Endodermal cell (in vitro differentiated cells): ENCODE data around the gene MGAT3. TPM values are rescaled to one million over a fixed set of nuclear protein-coding genes. Genes with fewer than 3 reads are reported as not detected.

Source experiments
- DNase-seq: peaks from one replicate; pipeline ENCODE4 v3.0.0-alpha.2; 2017
- H3K27ac ChIP-seq: 2 replicates; pipeline ENCODE4 v1.5.1; 2013; ENCODE audit warnings: mild to moderate bottlenecking, low read depth, low read length, moderate library complexity
- H3K27me3 ChIP-seq: 2 replicates; pipeline ENCODE4 v1.6.1; 2013; ENCODE audit warnings: mild to moderate bottlenecking, low read length, moderate library complexity; ENCODE audit not compliant: insufficient read depth, control insufficient read depth, poor library complexity, severe bottlenecking
- H3K36me3 ChIP-seq: 2 replicates; pipeline ENCODE4 v1.7.0; 2013; ENCODE audit warnings: mild to moderate bottlenecking, low read length, moderate library complexity; ENCODE audit not compliant: control insufficient read depth, insufficient read depth
- H3K4me1 ChIP-seq: one replicate; pipeline ENCODE4 v1.7.0; 2013; ENCODE audit warnings: low read length; ENCODE audit not compliant: control insufficient read depth, insufficient read depth
- H3K4me3 ChIP-seq: 2 replicates; pipeline ENCODE4 v1.5.1; 2013; ENCODE audit warnings: mild to moderate bottlenecking, low read length, moderate library complexity
- H3K9ac ChIP-seq: 2 replicates; pipeline ENCODE4 v1.6.1; 2013; ENCODE audit warnings: mild to moderate bottlenecking, low read length, moderate library complexity; ENCODE audit not compliant: poor library complexity, severe bottlenecking; ENCODE audit errors: extremely low read depth
- H3K9me3 ChIP-seq: 2 replicates; pipeline ENCODE4 v1.6.1; 2013; ENCODE audit warnings: mild to moderate bottlenecking, low read length, moderate library complexity; ENCODE audit not compliant: control insufficient read depth
- H3K27ac Mint-ChIP-seq: 2 replicates; pipeline ENCODE4 v1.8.0; 2020; ENCODE audit warnings: mixed read lengths
- H3K27me3 Mint-ChIP-seq: 2 replicates; pipeline ENCODE4 v1.8.0; 2021; ENCODE audit warnings: mild to moderate bottlenecking, mixed read lengths; ENCODE audit not compliant: insufficient read depth
- H3K36me3 Mint-ChIP-seq: 2 replicates; pipeline ENCODE4 v1.8.0; 2020; ENCODE audit warnings: low read depth, mixed read lengths
- H3K4me1 Mint-ChIP-seq: 2 replicates; pipeline ENCODE4 v1.8.0; 2020; ENCODE audit warnings: mixed read lengths
- H3K4me3 Mint-ChIP-seq: 2 replicates; pipeline ENCODE4 v1.8.0; 2020; ENCODE audit warnings: mild to moderate bottlenecking, moderate library complexity, mixed read lengths
- H3K9me3 Mint-ChIP-seq: 2 replicates; pipeline ENCODE4 v1.8.0; 2020; ENCODE audit warnings: mild to moderate bottlenecking, mixed read lengths
- WGBS, 2 experiments: methylation state at CpG; one replicate each; pipeline versions ENCODE4 v1.1.5 to v1.1.7; 2013; ENCODE audit warnings: missing lambda C conversion rate in 2 of 2, mixed read lengths in 1 of 2; ENCODE audit not compliant: insufficient coverage in 1 of 2, insufficient read length in 1 of 2; 5-methylcytosine and 5-hydroxymethylcytosine counted together
- total RNA-seq, 2 donors: library from RNA; stranded (reverse); fragmentation: NEBNext Ultra II Directional in 1 of 2; extraction: Animal tissue kit (Norgen Biotek cat#: 25700) in 1 of 2; gene quantifications; 2 replicates in 1 of 2; 3 replicates in 1 of 2; pipeline ENCODE4 v1.2.1, GENCODE V29; 2021
- TF ChIP-seq, protein P1 (sequence below): fragments of 200-600 bp; sonication (generic); conservative IDR thresholded peaks from 2 replicates; pipeline ENCODE4 v1.5.0; 2021; ENCODE audit warnings: antibody characterized with exemption, mild to moderate bottlenecking

Gene MGAT3
- total RNA-seq, 2 donors from 2014 or later, result 9.0 to 16.7 TPM

DNA sequence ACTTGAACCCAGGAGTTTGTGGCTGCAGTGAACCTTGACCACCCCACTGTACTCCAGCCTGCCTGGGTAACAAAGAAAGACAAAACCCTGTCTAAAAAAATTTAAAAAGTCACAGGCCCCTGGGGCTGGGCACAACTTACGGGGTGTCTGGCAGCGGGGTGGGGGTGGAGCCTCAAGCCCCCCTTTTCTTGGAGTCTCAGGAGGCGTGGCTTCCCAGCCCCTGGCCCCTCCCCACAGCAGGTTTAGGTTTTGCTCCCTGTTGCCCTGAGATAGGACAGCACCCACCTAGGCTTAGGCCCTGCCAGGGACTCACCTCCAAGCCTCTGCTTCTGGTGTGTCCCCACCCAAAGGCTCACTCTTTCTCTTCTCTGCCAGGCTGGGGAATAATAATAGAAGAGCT, 22.4 kb downstream of the MGAT3 start:
- H3K27me3 Mint-ChIP-seq, result peaks cover 4% of the 10 kb centered on the region
- H3K4me1 ChIP-seq, result peaks cover 5% of the 10 kb centered on the region
- H3K27me3 ChIP-seq, result no peaks in the 10 kb centered on the region
- H3K36me3 Mint-ChIP-seq, result no peaks in the 10 kb centered on the region
- H3K36me3 ChIP-seq, result no peaks in the 10 kb centered on the region
- no peaks in the 10 kb centered on the region for H3K9me3 ChIP-seq
- H3K27ac Mint-ChIP-seq, result no peak overlapping the region
- H3K27ac ChIP-seq, result no peak overlapping the region
- peaks cover 4% of the 10 kb centered on the region for H3K4me1 Mint-ChIP-seq
- TF ChIP-seq, protein P1, sequence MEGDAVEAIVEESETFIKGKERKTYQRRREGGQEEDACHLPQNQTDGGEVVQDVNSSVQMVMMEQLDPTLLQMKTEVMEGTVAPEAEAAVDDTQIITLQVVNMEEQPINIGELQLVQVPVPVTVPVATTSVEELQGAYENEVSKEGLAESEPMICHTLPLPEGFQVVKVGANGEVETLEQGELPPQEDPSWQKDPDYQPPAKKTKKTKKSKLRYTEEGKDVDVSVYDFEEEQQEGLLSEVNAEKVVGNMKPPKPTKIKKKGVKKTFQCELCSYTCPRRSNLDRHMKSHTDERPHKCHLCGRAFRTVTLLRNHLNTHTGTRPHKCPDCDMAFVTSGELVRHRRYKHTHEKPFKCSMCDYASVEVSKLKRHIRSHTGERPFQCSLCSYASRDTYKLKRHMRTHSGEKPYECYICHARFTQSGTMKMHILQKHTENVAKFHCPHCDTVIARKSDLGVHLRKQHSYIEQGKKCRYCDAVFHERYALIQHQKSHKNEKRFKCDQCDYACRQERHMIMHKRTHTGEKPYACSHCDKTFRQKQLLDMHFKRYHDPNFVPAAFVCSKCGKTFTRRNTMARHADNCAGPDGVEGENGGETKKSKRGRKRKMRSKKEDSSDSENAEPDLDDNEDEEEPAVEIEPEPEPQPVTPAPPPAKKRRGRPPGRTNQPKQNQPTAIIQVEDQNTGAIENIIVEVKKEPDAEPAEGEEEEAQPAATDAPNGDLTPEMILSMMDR, result no peak
- 77 to 100% methylated on average over 2 to 3 of the region's 3 CpGs for WGBS, 2 experiments
- no peak overlapping the region for H3K4me3 ChIP-seq
- no peaks in the 10 kb centered on the region for H3K9me3 Mint-ChIP-seq
- no peak for DNase-seq
- H3K9ac ChIP-seq, result no peak overlapping the region
- H3K4me3 Mint-ChIP-seq, result no peak overlapping the region

DNA sequence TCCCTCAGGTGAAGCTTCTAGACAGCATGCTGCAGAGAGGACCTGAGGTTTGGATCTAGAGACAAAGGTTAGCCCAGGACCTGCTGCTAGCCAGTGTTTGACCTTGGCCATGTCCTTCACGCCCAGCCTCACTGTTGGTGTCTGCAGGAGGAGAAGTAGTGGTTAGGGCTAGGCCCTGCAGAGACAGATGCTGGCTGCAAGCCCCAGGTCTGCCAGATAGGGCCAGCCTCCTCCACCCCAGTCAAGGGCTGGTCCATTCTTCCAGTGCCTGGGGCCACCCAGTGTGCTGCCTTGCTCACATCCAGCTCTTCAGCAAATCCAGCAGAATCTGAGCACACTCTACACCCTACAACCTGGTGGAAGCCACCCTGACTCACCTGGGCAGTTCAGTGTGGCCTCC, 23.7 kb downstream of the MGAT3 start:
- peaks cover 4% of the 10 kb centered on the region for H3K27me3 Mint-ChIP-seq
- Histone ChIP-seq H3K9ac (no peak overlapping the region), H3K27ac (no peak overlapping the region), H3K27me3 (no peaks in the 10 kb centered on the region), H3K4me1 (no peaks in the 10 kb centered on the region), H3K9me3 (no peaks in the 10 kb centered on the region), H3K4me3 (no peak overlapping the region), H3K36me3 (no peaks in the 10 kb centered on the region)
- 82 to 100% methylated on average over 1 of the region's 1 CpG for WGBS, 2 experiments
- H3K9me3 Mint-ChIP-seq, result no peaks in the 10 kb centered on the region
- TF ChIP-seq, protein P1, result no peak
- H3K4me3 Mint-ChIP-seq, result no peak overlapping the region
- H3K4me1 Mint-ChIP-seq, result no peaks in the 10 kb centered on the region
- no peak overlapping the region for H3K27ac Mint-ChIP-seq
- H3K36me3 Mint-ChIP-seq, result no peaks in the 10 kb centered on the region
- no peak for DNase-seq

DNA sequence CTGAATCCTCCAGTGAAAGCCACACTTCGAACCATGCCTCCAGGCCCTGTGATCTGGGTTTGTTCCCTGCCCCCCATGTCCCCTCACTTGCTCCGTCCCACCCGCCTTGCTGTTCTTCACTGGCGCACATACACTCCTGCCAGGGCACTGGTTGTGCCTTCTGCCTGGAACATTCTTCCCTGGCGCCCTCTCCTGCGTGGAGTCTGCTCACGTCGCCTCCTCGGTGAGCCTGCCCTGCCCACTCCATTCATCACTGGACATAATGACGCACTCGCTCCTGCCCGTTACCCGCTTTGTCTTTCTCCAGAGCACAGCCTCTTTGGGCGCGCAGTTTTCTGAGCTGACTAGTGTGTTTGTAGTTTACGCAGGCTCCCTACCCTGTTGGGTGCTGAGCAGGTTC, 24.2 kb downstream of the MGAT3 start:
- Mint-ChIP-seq H3K4me3 (no peak overlapping the region), H3K36me3 (no peaks in the 10 kb centered on the region), H3K4me1 (no peaks in the 10 kb centered on the region), H3K27ac (no peak overlapping the region), H3K27me3 (peaks cover 4% of the 10 kb centered on the region), H3K9me3 (no peaks in the 10 kb centered on the region)
- no peaks in the 10 kb centered on the region for H3K4me1 ChIP-seq
- H3K36me3 ChIP-seq, result no peaks in the 10 kb centered on the region
- no peak overlapping the region for H3K27ac ChIP-seq
- no peak for DNase-seq
- no peaks in the 10 kb centered on the region for H3K27me3 ChIP-seq
- TF ChIP-seq, protein P1, result no peak
- H3K9me3 ChIP-seq, result no peaks in the 10 kb centered on the region
- no peak overlapping the region for H3K4me3 ChIP-seq
- H3K9ac ChIP-seq, result no peak overlapping the region
- WGBS, 2 experiments, result 88 to 91% methylated on average over 14 to 16 of the region's 16 CpGs
